Astrocyte of the spinal cord (primary cell): ENCODE data around the gene ELF4.

Source experiments
- DNase-seq: peaks from one replicate; pipeline ENCODE4 v3.0.0; 2011; ENCODE audit warnings: low read depth, low spot score
- H3K4me3 ChIP-seq: 2 replicates; pipeline ENCODE4 v1.5.1; 2011; ENCODE audit warnings: low read depth, mild to moderate bottlenecking, low read length, moderate library complexity
- CTCF ChIP-seq: IDR thresholded peaks from 2 replicates; pipeline ENCODE4 v1.5.1; 2012; ENCODE audit warnings: low read depth, mild to moderate bottlenecking, low read length, inconsistent platforms
- in situ Hi-C: cut with HindIII; loops from 2 replicates; pipeline ENCODE4 v1.10.0; 2017; ENCODE audit warnings: low sequenced_read_pairs

ELF4 gene

GRCh38 chrX:130081421-130082045, 28.8 kb downstream of the ELF4 start:
- no peak overlapping the region for H3K4me3 ChIP-seq
- no peak for TF ChIP-seq CTCF
- no peak for DNase-seq
- in situ Hi-C loops: no loop called here

- in situ Hi-C loops: no loop called here
- no peak overlapping the region for H3K4me3 ChIP-seq
- DNase-seq: no peak
- TF ChIP-seq CTCF: no peak
Measured at GRCh38 chrX:130080791-130081367, 29.4 kb downstream of the ELF4 start.

- in situ Hi-C loops: no loop called here
- no peak overlapping the region for H3K4me3 ChIP-seq
- peak; percentile 63 for DNase-seq
- peak; percentile 68 for TF ChIP-seq CTCF
Measured at GRCh38 chrX:130079824-130080406, 30.4 kb downstream of the ELF4 start.

- H3K4me3 ChIP-seq: no peak overlapping the region
- TF ChIP-seq CTCF: no peak
- in situ Hi-C loops: no loop called here
- DNase-seq: no peak
Measured at GRCh38 chrX:130075777-130076176, 34.5 kb downstream of the ELF4 start.

- in situ Hi-C loops: no loop called here
- H3K4me3 ChIP-seq: no peak overlapping the region
- no peak for DNase-seq
- TF ChIP-seq CTCF: no peak
Measured at GRCh38 chrX:130072345-130072740, 38.0 kb downstream of the ELF4 start.

- no peak for DNase-seq
Measured at GRCh38 chrX:130071611-130072344, 38.5 kb downstream of the ELF4 start.

More at GRCh38 chrX:130071611-130072344, 38.5 kb downstream of the ELF4 start:
- in situ Hi-C loops: no loop called here
- TF ChIP-seq CTCF: no peak
- H3K4me3 ChIP-seq: no peak overlapping the region
